ENCODE results near the gene NOMO2.
"Not testable (repeated sequence)": the region's sequence is repeated elsewhere in the genome, so short reads cannot be mapped to it uniquely, and the experiment has no call there.

DNA sequence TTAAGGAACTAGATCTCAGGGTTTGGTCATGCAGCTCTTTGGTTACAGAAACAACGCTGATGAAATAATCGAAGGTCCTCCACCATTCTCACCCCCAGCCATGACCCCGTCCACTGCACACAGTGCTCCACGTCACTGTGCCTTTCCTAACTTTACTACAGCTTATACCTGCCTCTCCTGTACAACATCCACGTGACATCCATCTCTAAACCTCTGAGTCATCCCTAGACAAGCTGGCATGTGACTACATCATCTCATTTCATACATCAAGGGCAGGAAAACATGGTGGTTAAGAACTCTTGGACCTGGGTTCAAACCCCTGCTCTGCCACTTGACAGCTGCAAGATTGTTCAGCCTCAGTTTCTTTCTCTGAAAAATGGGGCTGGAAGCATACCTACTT, 64.9 kb downstream of the NOMO2 start:
- not testable (repeated sequence) for TF ChIP-seq CTCF (IDR thresholded peaks at IDR 0.05; ENCODE audit: insufficient read depth, low read length); REST (IDR thresholded peaks at IDR 0.05; ENCODE audit: insufficient replicate concordance, low read depth); GABPA (IDR thresholded peaks at IDR 0.05; ENCODE audit: low read depth); POLR2AphosphoS5 (IDR thresholded peaks at IDR 0.05; ENCODE audit: low read depth); SPI1 (IDR thresholded peaks at IDR 0.05; ENCODE audit: borderline replicate concordance, low read depth)
